Adrenal gland (tissue), 12 donors: ENCODE measurements around the gene SLC4A11. TPM values are rescaled to one million over a fixed set of nuclear protein-coding genes. Genes with fewer than 3 reads are reported as not detected.

Experiments used
- DNase-seq, 7 donors: peaks; one replicate each; pipeline ENCODE4 v3.0.0-alpha.2; 2019 to 2020
- H3K27ac ChIP-seq, 5 donors: fragments of 200-600 bp; sonication (generic) in 4 of 5; 1 replicate in 3 of 5; 2 replicates in 2 of 5; pipeline versions ENCODE4 v1.5.1 to v1.8.0; 2016 to 2020; ENCODE audit warnings: mild to moderate bottlenecking in 1 of 5
- H3K27me3 ChIP-seq: fragments of 200-600 bp; 2 replicates; pipeline ENCODE4 v1.8.0; 2021
- H3K36me3 ChIP-seq, 2 donors: fragments of 200-600 bp; replicated peaks in 1 of 2; 1 replicate in 1 of 2; 2 replicates in 1 of 2; pipeline versions ENCODE4 v1.5.1 to v1.8.0; 2018 to 2022
- H3K4me1 ChIP-seq, 2 donors: fragments of 200-600 bp; replicated peaks in 1 of 2; 1 replicate in 1 of 2; 2 replicates in 1 of 2; pipeline versions ENCODE4 v1.5.1 to v1.8.0; 2018 to 2021
- H3K4me3 ChIP-seq, 4 donors: fragments of 200-600 bp; sonication (generic) in 3 of 4; one replicate each; pipeline ENCODE4 v1.5.1; 2016 to 2018
- H3K9me3 ChIP-seq, 3 donors: fragments of 200-600 bp; sonication (generic) in 1 of 3; replicated peaks in 1 of 3; 1 replicate in 2 of 3; 2 replicates in 1 of 3; pipeline versions ENCODE4 v1.5.1 to v1.8.0; 2016 to 2021
- POLR2A ChIP-seq, 2 donors: fragments of 450-650 bp; IDR thresholded peaks; one replicate each; pipeline ENCODE4 v1.6.1; 2017; ENCODE audit warnings: antibody characterized with exemption in 2 of 2, mild to moderate bottlenecking in 2 of 2, moderate library complexity in 1 of 2
- WGBS, 4 donors: extraction: QIAGEN DNeasy Blood & Tissue Kit in 2 of 4; methylation state at CpG; one replicate each; pipeline versions ENCODE4 v1.1.5 to v1.1.7; 2013 to 2017; 5-methylcytosine and 5-hydroxymethylcytosine counted together
- intact Hi-C, 2 donors: fragments of 100-400 bp; cut with DNase I; formaldehyde crosslinking; loops; one replicate each; pipeline versions ENCODE4 v1.14.1 to v1.15.0; 2022 to 2023
- polyA plus RNA-seq, 3 donors: library from polyadenylated mRNA; stranded (reverse); fragments of 200-250 nt in 2 of 3; fragments of 350-450 nt in 1 of 3; fragmentation: Illumina TruSeq in 1 of 3; extraction: RNeasy Lipid Tissue Mini Kit (QIAGEN cat#74804) in 1 of 3; gene quantifications; one replicate each; pipeline ENCODE4 v1.2.3, GENCODE V29; 2013 to 2014
- total RNA-seq, 9 donors: library from RNA; depleted of rRNA in 4 of 9; stranded (reverse); fragments of >200 nt in 4 of 9; fragments of 120-200 nt in 1 of 9; fragmentation: NEBNext Ultra II Directional in 1 of 9; extraction: Animal tissue kit (Norgen Biotek cat#: 25700) in 1 of 9; gene quantifications; one replicate each; pipeline versions ENCODE4 v1.1.0 to v1.2.4, GENCODE V29; 2013 to 2023
- TF ChIP-seq, protein P1 (sequence below), 6 experiments: fragments of 450-650 bp in 4 of 6; fragments of 200-600 bp in 2 of 6; sonication (generic) in 1 of 6; IDR thresholded peaks; 1 replicate in 5 of 6; 2 replicates in 1 of 6; pipeline versions ENCODE4 v1.5.1 to v1.8.0; 2016 to 2021; ENCODE audit warnings: antibody characterized with exemption in 6 of 6, mild to moderate bottlenecking in 2 of 6, moderate library complexity in 1 of 6
- donor health status: healthy with polysubstance abuse.
- donor health status: Bipolar disorder and iron deficiency.
- donor health status: DM: yes; HTN: yes; CAD: no.
- donor health status: DM: no; HTN: no; CAD: no.
- donor health status: DM: no; HTN: no; CAD: no.
- donor health status: DM: yes; HTN: yes; CAD: no.

SLC4A11 gene
- total and polyA plus RNA-seq, 12 donors = 0.06 to 30.6 (median 9.7) TPM

DNA sequence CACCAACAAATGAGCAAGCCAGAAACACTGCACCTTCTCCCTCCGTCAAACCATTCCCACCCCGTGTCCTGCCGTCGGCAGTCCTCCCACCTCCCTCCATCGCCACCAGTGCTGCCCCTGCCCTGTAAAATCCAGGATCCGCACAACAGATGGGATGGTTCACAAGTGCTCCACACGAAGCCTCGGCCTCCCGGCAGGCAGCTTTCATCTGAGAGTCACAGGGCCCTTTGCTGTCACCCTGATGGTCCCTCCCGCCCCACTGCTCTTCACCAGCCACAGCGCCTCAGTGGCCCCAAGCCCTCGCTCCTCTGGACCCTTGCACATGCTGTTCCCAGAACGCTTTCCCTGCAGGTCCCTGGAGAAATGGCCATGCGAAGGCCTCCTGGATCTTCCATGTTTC is 12.1 kb downstream of the SLC4A11 start:
- Histone ChIP-seq H3K9me3 (no peaks in the 10 kb centered on the region), H3K36me3 (peaks cover 0 to 14% of the 10 kb centered on the region in 2 donors), H3K4me3 (no peak overlapping the region), H3K27ac (no peak overlapping the region), H3K27me3 (no peaks in the 10 kb centered on the region), H3K4me1 (no peaks in the 10 kb centered on the region)
- intact Hi-C loops = loop anchor here in 1 of 2 donors (10.0 kb wide), 1 partner anchor 88 kb away; no protein-coding TSS in a partner anchor
- no peak for DNase-seq
- TF ChIP-seq, protein P1, sequence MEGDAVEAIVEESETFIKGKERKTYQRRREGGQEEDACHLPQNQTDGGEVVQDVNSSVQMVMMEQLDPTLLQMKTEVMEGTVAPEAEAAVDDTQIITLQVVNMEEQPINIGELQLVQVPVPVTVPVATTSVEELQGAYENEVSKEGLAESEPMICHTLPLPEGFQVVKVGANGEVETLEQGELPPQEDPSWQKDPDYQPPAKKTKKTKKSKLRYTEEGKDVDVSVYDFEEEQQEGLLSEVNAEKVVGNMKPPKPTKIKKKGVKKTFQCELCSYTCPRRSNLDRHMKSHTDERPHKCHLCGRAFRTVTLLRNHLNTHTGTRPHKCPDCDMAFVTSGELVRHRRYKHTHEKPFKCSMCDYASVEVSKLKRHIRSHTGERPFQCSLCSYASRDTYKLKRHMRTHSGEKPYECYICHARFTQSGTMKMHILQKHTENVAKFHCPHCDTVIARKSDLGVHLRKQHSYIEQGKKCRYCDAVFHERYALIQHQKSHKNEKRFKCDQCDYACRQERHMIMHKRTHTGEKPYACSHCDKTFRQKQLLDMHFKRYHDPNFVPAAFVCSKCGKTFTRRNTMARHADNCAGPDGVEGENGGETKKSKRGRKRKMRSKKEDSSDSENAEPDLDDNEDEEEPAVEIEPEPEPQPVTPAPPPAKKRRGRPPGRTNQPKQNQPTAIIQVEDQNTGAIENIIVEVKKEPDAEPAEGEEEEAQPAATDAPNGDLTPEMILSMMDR (IDR thresholded peaks at IDR 0.05) = no peak
- no peak for TF ChIP-seq POLR2A (IDR thresholded peaks at IDR 0.05)
- 95 to 99% (median 96%) methylated on average over 13 to 14 of the region's 14 CpGs for WGBS, 4 donors

GRCh38 chr20:3226093-3226492 is 12.9 kb downstream of the SLC4A11 start:
- H3K36me3 ChIP-seq = peaks cover 0 to 22% of the 10 kb centered on the region in 2 donors
- TF ChIP-seq, protein P1 (IDR thresholded peaks at IDR 0.05) = no peak
- no peak for TF ChIP-seq POLR2A (IDR thresholded peaks at IDR 0.05)
- no peak overlapping the region for H3K4me3 ChIP-seq
- no peaks in the 10 kb centered on the region for H3K27me3 ChIP-seq
- H3K9me3 ChIP-seq = no peaks in the 10 kb centered on the region
- intact Hi-C loops = loop anchor here in 1 of 2 donors (10.0 kb wide), 1 partner anchor 89 kb away; no protein-coding TSS in a partner anchor
- DNase-seq = no peak
- H3K27ac ChIP-seq = no peak overlapping the region
- no peaks in the 10 kb centered on the region for H3K4me1 ChIP-seq
- 85 to 92% (median 89%) methylated on average over 9 to 10 of the region's 10 CpGs for WGBS, 4 donors

- intact Hi-C loops = loop anchor here in 1 of 2 donors (10.0 kb wide), 1 partner anchor 90 kb away; no protein-coding TSS in a partner anchor
- Histone ChIP-seq H3K4me1 (no peaks in the 10 kb centered on the region), H3K36me3 (peaks cover 0 to 32% of the 10 kb centered on the region in 2 donors), H3K27me3 (no peaks in the 10 kb centered on the region), H3K27ac (no peak overlapping the region), H3K4me3 (no peak overlapping the region), H3K9me3 (no peaks in the 10 kb centered on the region)
- DNase-seq = no peak
- TF ChIP-seq POLR2A (IDR thresholded peaks at IDR 0.05) = no peak
- TF ChIP-seq, protein P1 (IDR thresholded peaks at IDR 0.05) = no peak
- WGBS, 4 donors = 93 to 96% (median 95%) methylated on average over 7 to 8 of the region's 8 CpGs
Measured at GRCh38 chr20:3224681-3225421, 14.1 kb downstream of the SLC4A11 start.

- Histone ChIP-seq H3K27ac (no peak overlapping the region), H3K4me1 (no peaks in the 10 kb centered on the region), H3K27me3 (no peaks in the 10 kb centered on the region), H3K9me3 (no peaks in the 10 kb centered on the region), H3K4me3 (no peak overlapping the region), H3K36me3 (peaks cover 0 to 35% of the 10 kb centered on the region in 2 donors)
- intact Hi-C loops = loop anchor here in 1 of 2 donors (10.0 kb wide), 1 partner anchor 91 kb away; no protein-coding TSS in a partner anchor
- TF ChIP-seq POLR2A (IDR thresholded peaks at IDR 0.05) = no peak
- TF ChIP-seq, protein P1 (IDR thresholded peaks at IDR 0.05) = no peak
- no peak for DNase-seq
- WGBS, 4 donors = 85 to 92% (median 90%) methylated on average over 3 to 20 of the region's 20 CpGs
Measured at GRCh38 chr20:3223994-3224680, 14.9 kb downstream of the SLC4A11 start.
